ENCODE data around the gene ADAMTS17.

- TF ChIP-seq, protein P1, sequence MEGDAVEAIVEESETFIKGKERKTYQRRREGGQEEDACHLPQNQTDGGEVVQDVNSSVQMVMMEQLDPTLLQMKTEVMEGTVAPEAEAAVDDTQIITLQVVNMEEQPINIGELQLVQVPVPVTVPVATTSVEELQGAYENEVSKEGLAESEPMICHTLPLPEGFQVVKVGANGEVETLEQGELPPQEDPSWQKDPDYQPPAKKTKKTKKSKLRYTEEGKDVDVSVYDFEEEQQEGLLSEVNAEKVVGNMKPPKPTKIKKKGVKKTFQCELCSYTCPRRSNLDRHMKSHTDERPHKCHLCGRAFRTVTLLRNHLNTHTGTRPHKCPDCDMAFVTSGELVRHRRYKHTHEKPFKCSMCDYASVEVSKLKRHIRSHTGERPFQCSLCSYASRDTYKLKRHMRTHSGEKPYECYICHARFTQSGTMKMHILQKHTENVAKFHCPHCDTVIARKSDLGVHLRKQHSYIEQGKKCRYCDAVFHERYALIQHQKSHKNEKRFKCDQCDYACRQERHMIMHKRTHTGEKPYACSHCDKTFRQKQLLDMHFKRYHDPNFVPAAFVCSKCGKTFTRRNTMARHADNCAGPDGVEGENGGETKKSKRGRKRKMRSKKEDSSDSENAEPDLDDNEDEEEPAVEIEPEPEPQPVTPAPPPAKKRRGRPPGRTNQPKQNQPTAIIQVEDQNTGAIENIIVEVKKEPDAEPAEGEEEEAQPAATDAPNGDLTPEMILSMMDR (IDR thresholded peaks at IDR 0.05) = no peak
- no peak for TF ChIP-seq POLR2A (IDR thresholded peaks at IDR 0.05)
Observed at GRCh38 chr15:100215031-100215842, 126.5 kb downstream of the ADAMTS17 start.

Data from right lobe of liver (tissue), 4 donors.